Activated naive CD4-positive, alpha-beta T cell treated with anti-CD3 and anti-CD28 coated beads, Interleukin-2, amount 50 U/mL, for 16 hours (primary cell): ENCODE data around the gene RAB2B.
A peak's percentile ranks its signal among the peaks of the same experiment; 100 is the strongest.

Experiments
- DNase-seq: peaks from one replicate; pipeline ENCODE4 v3.0.0-alpha.2; 2020

The RAB2B gene

GRCh38 chr14:21476925-21477681, at the start of gene RAB2B, which contains the start of gene TOX4:
RAB2B (minus strand) TSS chr14:21476959; CDS start chr14:21476872, 87 bp downstream.
TOX4 (plus strand) TSS chr14:21477195; CDS start chr14:21477279, 84 bp downstream.
- peak; percentile 93 for DNase-seq

DNA sequence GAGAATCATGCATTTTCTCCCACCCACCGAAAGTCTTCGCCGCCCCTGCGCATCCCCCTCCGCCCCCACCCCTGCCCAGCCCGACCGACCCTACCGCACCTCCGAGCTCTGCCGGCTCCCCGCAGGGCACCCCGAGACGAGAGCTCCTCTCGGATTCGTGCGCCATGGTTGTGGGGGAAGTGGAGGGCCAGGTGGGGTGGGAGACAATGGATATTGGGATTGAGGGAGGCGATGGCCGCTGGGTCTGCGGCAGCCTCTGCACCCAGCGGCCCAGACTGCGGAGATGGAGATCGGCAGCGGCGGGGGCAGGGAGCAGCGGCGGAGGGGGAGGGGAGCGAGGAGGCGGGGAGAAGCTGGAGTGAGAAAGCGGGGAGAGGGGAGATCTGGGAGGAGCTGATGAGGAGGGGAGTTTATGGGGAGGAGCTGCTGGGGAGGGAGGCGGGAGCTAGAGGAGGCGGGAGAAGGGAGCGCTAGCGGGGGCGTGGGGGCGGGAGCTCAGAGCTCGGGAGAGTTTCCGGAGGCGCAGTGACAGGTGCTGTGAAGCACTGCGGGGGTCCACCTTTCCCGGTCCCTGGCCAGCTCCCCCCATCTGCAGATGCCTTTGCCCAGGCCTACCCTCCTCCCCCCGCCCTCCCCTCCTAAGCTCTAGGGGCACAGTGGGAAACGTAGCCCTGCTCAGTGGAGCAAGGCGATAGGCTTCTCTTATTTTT, 49.4 kb upstream of the RAB2B start, which contains the start of gene SALL2:
Gene SALL2 (minus strand): TSS at position 385 of the 710 bp plus-strand sequence. CDS start 219 bp downstream, at position 166.
- peak; percentile 68 for DNase-seq

GRCh38 chr14:21525571-21525961, 48.8 kb upstream of the RAB2B start:
- DNase-seq = no peak

GRCh38 chr14:21524575-21525490, 48.1 kb upstream of the RAB2B start:
- no peak for DNase-seq

DNA sequence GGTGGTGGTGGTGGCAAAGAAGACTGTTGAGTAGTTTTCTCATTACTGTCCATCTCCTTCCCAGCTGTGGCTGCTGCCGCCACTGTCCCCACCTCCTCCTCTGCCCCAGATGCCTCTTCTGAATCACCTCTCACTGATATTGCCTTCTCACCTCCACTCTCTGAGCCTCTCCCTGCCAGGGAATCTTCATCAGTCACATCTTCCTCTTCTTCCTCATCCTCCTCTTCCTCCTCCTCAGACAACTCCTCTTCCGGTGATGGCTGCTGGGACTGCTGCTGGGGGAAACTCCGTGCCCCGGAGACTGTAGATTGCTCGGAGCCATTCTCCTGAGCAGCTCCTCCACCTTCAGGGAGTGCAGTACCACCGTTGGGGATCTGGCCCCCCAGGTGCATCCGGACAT, 46.4 kb upstream of the RAB2B start:
- DNase-seq = no peak

GRCh38 chr14:21521501-21521900, 44.7 kb upstream of the RAB2B start:
- no peak for DNase-seq

DNA sequence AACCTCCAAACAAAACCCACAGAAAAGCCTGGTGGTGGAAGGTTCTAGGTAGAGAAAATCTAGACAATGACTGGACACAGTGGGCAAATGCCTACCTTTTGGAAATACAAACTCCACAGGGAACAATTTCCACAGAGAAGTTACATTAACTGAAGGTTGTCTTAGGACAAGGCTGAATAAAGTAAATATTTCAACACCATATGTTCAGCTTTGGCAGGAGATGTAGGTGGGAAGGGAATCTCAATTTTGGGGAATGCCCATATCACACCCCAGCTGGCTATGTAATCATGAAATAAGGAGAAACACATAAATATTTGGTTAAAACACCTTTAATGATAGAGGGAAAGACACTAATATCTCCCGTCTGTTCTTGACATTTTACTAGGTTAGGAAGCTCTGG, 44.0 kb upstream of the RAB2B start:
- DNase-seq = no peak

- DNase-seq = no peak
Measured at GRCh38 chr14:21518725-21519124, 42.0 kb upstream of the RAB2B start.

- no peak for DNase-seq
Measured at GRCh38 chr14:21514341-21514740, 37.6 kb upstream of the RAB2B start.

DNA sequence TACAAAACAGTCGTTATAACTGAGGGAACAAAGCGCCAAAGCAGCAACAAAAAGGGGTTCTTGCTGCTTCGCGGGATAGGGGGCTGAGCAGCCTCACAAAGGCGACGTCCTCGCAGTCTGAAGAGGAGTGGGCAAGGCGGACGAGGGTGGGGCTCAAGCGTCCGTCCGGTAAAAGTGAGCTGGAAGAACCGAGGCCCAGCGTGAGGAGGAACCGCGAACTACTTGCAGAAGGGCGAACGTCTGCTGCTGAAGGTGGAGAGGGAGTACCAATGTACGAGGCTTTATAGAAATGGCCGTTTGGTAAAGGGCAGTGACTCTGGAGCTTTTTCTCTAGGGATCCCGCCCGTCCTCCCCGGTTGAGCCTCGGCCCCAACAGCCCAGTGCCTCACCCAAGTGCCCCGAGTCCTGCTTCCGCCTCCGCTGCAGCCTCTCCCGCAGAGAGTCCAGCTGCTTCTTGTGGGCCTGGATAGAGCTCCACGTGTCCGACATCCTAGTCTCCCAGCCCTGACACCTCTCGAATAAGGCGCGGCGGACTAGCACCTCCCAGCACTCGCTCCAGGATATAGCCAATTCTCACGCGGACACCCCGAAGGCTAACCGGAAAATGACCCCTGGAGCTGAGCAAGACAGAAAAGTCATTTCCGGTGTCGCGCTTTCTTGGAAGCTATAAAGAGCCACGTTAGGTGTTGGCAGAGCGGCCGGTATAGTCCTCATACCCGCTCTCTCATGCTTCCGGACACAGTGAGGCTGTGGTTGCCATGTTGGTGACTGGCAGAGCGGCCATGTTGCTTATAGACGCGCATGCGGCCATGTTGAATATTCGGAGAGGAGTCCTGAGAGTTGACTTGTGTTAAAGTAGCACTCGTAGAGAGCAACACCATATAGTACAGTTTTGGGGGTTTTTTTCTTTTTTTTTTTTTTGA, 34.2 kb upstream of the RAB2B start, which contains the start of gene METTL3:
Gene METTL3 (minus strand): TSS at position 606 of the 923 bp plus-strand sequence. CDS start 117 bp downstream, at position 489.
- DNase-seq = peak; percentile 92

DNA sequence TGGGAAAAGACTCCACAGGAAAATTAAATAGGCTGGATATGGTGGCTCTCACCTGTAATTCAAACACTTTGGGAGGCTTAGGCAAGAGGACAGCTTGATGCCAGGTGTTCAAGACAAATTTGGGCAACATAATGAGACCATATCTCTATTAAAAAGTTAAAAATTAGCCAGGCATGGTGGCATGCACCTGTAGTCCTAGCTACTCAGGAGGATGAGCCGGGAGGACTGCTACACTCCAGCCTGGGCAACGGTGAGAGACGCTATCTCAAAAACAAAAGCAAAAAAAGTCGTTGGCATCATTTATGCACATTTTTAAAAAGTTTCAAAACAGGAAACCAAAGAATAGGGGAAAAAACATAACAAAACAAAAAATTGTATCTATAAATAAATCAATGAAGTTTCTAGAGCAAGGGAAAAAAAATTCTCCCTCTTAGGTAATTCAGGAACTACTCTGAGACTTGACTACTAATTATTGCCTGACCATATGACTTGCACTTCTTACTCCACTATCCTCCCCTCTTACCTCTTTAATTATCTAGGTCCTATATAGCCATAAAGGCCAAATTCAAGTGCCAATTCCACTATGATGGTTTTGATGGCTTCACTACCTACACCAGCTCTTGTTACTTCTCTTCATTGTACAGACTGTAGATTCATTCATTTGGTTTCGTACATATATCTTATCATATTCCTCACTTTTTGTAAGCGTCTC, 32.8 kb upstream of the RAB2B start:
- no peak for DNase-seq

DNA sequence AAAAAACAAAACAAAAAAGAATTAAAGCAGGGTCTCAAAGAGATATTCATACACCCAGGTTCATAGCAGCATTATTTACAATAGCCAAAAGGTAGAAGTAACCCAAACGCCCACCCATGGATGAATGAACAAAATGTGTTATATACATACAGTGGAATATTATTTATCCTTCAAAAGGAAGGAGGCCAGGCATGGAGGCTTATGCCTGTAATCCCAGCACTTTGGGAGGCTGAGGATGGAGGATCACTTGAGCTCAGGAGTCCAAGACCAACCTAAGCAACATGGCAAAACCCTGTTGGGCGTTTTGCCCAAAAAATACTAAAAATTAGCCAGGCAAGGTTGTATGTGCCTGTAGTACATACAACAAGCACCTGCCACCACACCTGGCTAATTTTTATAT, 29.8 kb upstream of the RAB2B start:
- no peak for DNase-seq

- DNase-seq = peak; percentile 38
Measured at GRCh38 chr14:21505012-21505553, 28.3 kb upstream of the RAB2B start.

DNA sequence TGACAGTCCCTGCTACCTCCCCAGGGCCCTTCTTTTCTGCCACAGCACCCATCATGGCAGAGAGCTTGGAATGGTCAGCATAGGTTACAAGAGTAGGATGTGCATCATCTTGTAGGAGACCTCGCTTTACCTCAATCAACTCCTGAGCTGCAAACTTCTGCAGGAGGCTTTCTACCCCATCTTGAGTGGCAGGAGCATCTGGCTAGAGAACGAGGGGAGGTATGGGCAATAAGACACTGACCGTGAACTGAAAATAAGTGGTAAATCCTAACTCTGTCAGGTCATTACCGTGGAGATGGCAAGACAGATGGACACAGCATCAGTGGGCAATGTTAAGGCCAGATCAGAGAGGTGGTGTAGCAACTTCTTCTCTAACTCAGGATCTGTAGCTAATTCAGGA, 26.6 kb upstream of the RAB2B start:
- no peak for DNase-seq

- DNase-seq = no peak
Measured at GRCh38 chr14:21501568-21501967, 24.8 kb upstream of the RAB2B start.

GRCh38 chr14:21498540-21499526, 22.1 kb upstream of the RAB2B start:
- DNase-seq = no peak

DNA sequence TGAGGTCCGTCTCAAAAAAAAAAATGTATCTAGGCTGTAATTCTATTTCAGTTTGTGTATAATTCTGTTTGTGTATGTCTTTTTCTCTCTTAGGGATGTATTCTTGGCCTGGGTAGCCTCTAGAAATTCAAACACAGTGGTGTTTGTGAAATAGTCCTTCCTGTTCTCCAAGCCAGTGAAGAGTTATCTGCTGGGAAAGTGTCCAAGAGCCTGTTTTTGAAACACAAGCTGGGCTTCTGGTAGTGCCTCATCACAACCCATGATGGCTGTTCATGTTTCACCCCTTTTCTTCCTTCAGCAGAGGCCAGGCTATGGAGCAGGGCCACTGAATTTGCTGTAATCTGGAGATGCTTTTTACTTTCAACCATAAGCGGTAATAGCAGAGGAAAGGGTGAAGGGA, 19.7 kb upstream of the RAB2B start:
- DNase-seq = no peak

GRCh38 chr14:21494902-21495762, 18.4 kb upstream of the RAB2B start:
- DNase-seq = no peak
